K562 (cell line): ENCODE results near the gene PIWIL1. TPM values are rescaled to one million over a fixed set of nuclear protein-coding genes. Genes with fewer than 3 reads are reported as not detected.

ENCODE experiments used
- ATAC-seq: fragments of 200-7000 bp; cut with Tn5 transposase; 3 replicates; pipeline ENCODE4 v1.9.1; 2020; ENCODE audit warnings: moderate library complexity
- BruUV-seq: library from RNA; stranded (reverse); fragments of 400-500 nt; replicated peaks from 2 replicates; lab custom pipeline; 2021; lab: Mats Ljungman, UMichigan
- CTCF ChIA-PET: fragments of 300-600 bp; formaldehyde crosslinking; extraction: SDS; loops from one replicate; lab custom pipeline; 2021; ENCODE audit warnings: low intra/inter-chr PET ratio; lab: Yijun Ruan, JAX
- POLR2A ChIA-PET: fragments of 300-600, 350-650 bp; sonication (Branson Sonifier 250); formaldehyde crosslinking; extraction: SDS; loops from one replicate; lab custom pipeline; 2021; ENCODE audit warnings: antibody characterized with exemption, inconsistent platforms; lab: Yijun Ruan, JAX
- DNase-seq, 4 experiments: peaks; one replicate each; pipeline versions ENCODE4 v3.0.0 to v3.0.0-alpha.2; 2011 to 2018; ENCODE audit warnings: low spot score in 3 of 4, mixed read lengths in 3 of 4; ENCODE audit errors: extremely low read depth in 1 of 4
- FAIRE-seq: peaks from 2 replicates; lab custom pipeline; 2011; peaks lifted over from hg19 to GRCh38; lab: Jason Lieb, UNC
- H2AFZ ChIP-seq: 2 replicates; pipeline ENCODE4 v1.6.0; 2011; ENCODE audit warnings: low read depth, low read length, control low read depth, inconsistent platforms
- H3K27ac ChIP-seq: fragments of 200-600 bp; 3 replicates; pipeline ENCODE4 v1.8.0; 2011; ENCODE audit warnings: low read depth, mild to moderate bottlenecking, control low read depth, inconsistent platforms, low read length, moderate library complexity, mixed read lengths; ENCODE audit errors: extremely low read depth
- H3K27me3 ChIP-seq, 2 experiments: fragments of 300-600 bp in 1 of 2; 2 replicates in 1 of 2; 3 replicates in 1 of 2; pipeline versions ENCODE4 v1.6.0 to v1.8.0; 2011; ENCODE audit warnings: inconsistent platforms in 2 of 2, low read length in 2 of 2, mild to moderate bottlenecking in 1 of 2, mixed read lengths in 1 of 2, moderate library complexity in 1 of 2; ENCODE audit not compliant: control insufficient read depth in 2 of 2, insufficient read depth in 2 of 2
- H3K36me3 ChIP-seq: fragments of 300-600 bp; 3 replicates; pipeline ENCODE4 v1.8.0; 2011; ENCODE audit warnings: mild to moderate bottlenecking, low read length, inconsistent platforms; ENCODE audit not compliant: control insufficient read depth, insufficient read depth
- H3K4me1 ChIP-seq, 2 experiments: fragments of 200-600 bp in 1 of 2; replicated peaks in 1 of 2; 2 replicates in 1 of 2; 3 replicates in 1 of 2; pipeline versions ENCODE4 v1.5.1 to v1.8.0; 2011; ENCODE audit warnings: inconsistent platforms in 2 of 2, low read length in 2 of 2, mild to moderate bottlenecking in 1 of 2, mixed read lengths in 1 of 2, moderate library complexity in 1 of 2; ENCODE audit not compliant: control insufficient read depth in 2 of 2, insufficient read depth in 2 of 2
- H3K4me2 ChIP-seq: 2 replicates; pipeline ENCODE4 v1.6.1; 2011; ENCODE audit warnings: low read length, control low read depth, inconsistent platforms, mixed read lengths; ENCODE audit not compliant: insufficient read depth
- H3K4me3 ChIP-seq: fragments of 200-600 bp; sonication (generic), shearing (Covaris generic); 2 replicates; pipeline ENCODE4 v1.5.1; 2016; ENCODE audit warnings: control low read depth, inconsistent platforms
- H3K79me2 ChIP-seq: fragments of 200-600 bp; 3 replicates; pipeline ENCODE4 v1.8.0; 2011; ENCODE audit warnings: low read length, inconsistent platforms; ENCODE audit not compliant: control insufficient read depth, insufficient read depth
- H3K9ac ChIP-seq, 2 experiments: 2 replicates each; pipeline versions ENCODE4 v1.6.0 to v1.6.1; 2011; ENCODE audit warnings: low read depth in 2 of 2, low read length in 2 of 2, control low read depth in 1 of 2, inconsistent platforms in 1 of 2, mild to moderate bottlenecking in 1 of 2, mixed read lengths in 1 of 2; ENCODE audit not compliant: insufficient read depth in 1 of 2
- H3K9me1 ChIP-seq: one replicate; pipeline ENCODE4 v1.6.0; 2011; ENCODE audit warnings: inconsistent platforms, mild to moderate bottlenecking, low read length, moderate library complexity; ENCODE audit not compliant: control insufficient read depth, insufficient read depth
- H3K9me3 ChIP-seq: replicated peaks from 2 replicates; pipeline ENCODE4 v1.5.1; 2011; ENCODE audit warnings: low read depth, low read length, inconsistent platforms; ENCODE audit not compliant: control insufficient read depth, insufficient read depth
- H4K20me1 ChIP-seq: replicated peaks from 2 replicates; pipeline ENCODE4 v1.6.1; 2011; ENCODE audit warnings: low read length, inconsistent platforms, mixed read lengths; ENCODE audit not compliant: control insufficient read depth, insufficient read depth
- DIDO1 ChIP-seq: fragments of 450-650 bp; IDR thresholded peaks from 2 replicates; pipeline ENCODE4 v1.6.1; 2016; ENCODE audit warnings: low read depth, missing biosample characterization, missing genetic modification characterization
- DMBX1 ChIP-seq: fragments of 250-450 bp; sonication (Bioruptor Pico); IDR thresholded peaks from 2 replicates; pipeline ENCODE4 v1.8.0; 2022; ENCODE audit warnings: inconsistent platforms, mild to moderate bottlenecking, moderate library complexity, borderline replicate concordance
- EP300 ChIP-seq: IDR thresholded peaks from 2 replicates; pipeline ENCODE4 v1.6.1; 2012; ENCODE audit warnings: low read length, improper control_type of control experiment
- GATA2 ChIP-seq: sonication (generic); formaldehyde crosslinking; IDR thresholded peaks from 2 replicates; pipeline ENCODE4 v1.4.0; 2020; ENCODE audit warnings: mild to moderate bottlenecking, missing genetic modification reagents
- HNRNPUL1 ChIP-seq: fragments of 200-400 bp; formaldehyde crosslinking; IDR thresholded peaks from 2 replicates; pipeline ENCODE4 v1.6.1; 2017; ENCODE audit warnings: low read length
- NCOA6 ChIP-seq: fragments of 450-650 bp; IDR thresholded peaks from 2 replicates; pipeline ENCODE4 v1.6.1; 2017; ENCODE audit warnings: mild to moderate bottlenecking
- PCBP1 ChIP-seq: fragments of 200-400 bp; formaldehyde crosslinking; IDR thresholded peaks from 2 replicates; pipeline ENCODE4 v1.6.1; 2018; ENCODE audit warnings: mild to moderate bottlenecking, low read depth, low read length; ENCODE audit not compliant: poor library complexity, severe bottlenecking
- RBM22 ChIP-seq: fragments of 200-400 bp; formaldehyde crosslinking; IDR thresholded peaks from 2 replicates; pipeline ENCODE4 v1.6.1; 2018; ENCODE audit warnings: low read length, low read depth; ENCODE audit not compliant: poor library complexity, severe bottlenecking
- SLC30A9 ChIP-seq: fragments of 250-450 bp; sonication (Bioruptor Pico); IDR thresholded peaks from 2 replicates; pipeline ENCODE4 v1.8.0; 2022; ENCODE audit warnings: mild to moderate bottlenecking, moderate library complexity
- SMC3 ChIP-seq: conservative IDR thresholded peaks from 2 replicates; pipeline ENCODE4 v1.6.1; 2011; ENCODE audit warnings: low read depth, low read length, improper control_type of control experiment; ENCODE audit not compliant: insufficient read depth
- SREBF1 ChIP-seq: fragments of 150-350 bp; IDR thresholded peaks from 2 replicates; pipeline ENCODE4 v1.6.1; 2014; ENCODE audit warnings: antibody characterized with exemption, low read depth, low read length, borderline replicate concordance
- ZNF354B ChIP-seq: fragments of 250-450 bp; sonication (Bioruptor Pico); IDR thresholded peaks from 2 replicates; pipeline ENCODE4 v1.4.0; 2020
- ZNF551 ChIP-seq: fragments of 250-450 bp; sonication (Bioruptor Pico); IDR thresholded peaks from 2 replicates; pipeline ENCODE4 v1.5.0; 2021; ENCODE audit warnings: mild to moderate bottlenecking, moderate library complexity
- WGBS: fragments of 100-300 bp; shearing (Covaris generic); methylation state at CpG from one replicate; pipeline ENCODE4 v1.1.6; 2016; ENCODE audit warnings: low coverage, mixed read lengths; ENCODE audit not compliant: insufficient coverage; ENCODE audit errors: missing lambda C conversion rate; 5-methylcytosine and 5-hydroxymethylcytosine counted together
- in situ Hi-C: fragments of 300-500 bp; cut with MboI; formaldehyde crosslinking; loops from 4 replicates; pipeline ENCODE4 v1.15.0; 2018; ENCODE audit warnings: inconsistent platforms, mixed read lengths
- intact Hi-C: fragments of 100-400 bp; cut with micrococcal nuclease; formaldehyde crosslinking; loops from 2 replicates; pipeline ENCODE4 v1.14.2; 2022
- polyA plus RNA-seq, 8 experiments: library from polyadenylated mRNA; depleted of rRNA in 4 of 8; stranded (reverse) in 5 of 8; unstranded in 3 of 8; fragments of >200 nt; fragmentation: Nextera tagmentation in 2 of 8; fragmentation: Illumina TruSeq in 1 of 8; extraction: Ambion mirVana in 2 of 8; extraction: Trizol in 1 of 8; gene quantifications; 2 replicates each; pipeline versions ENCODE4 v1.2.1 to v1.2.3, GENCODE V29; 2011 to 2014; ENCODE audit warnings: inconsistent platforms in 1 of 8, missing spikeins in 1 of 8
- total RNA-seq, 7 experiments: library from RNA; depleted of rRNA in 6 of 7; stranded (reverse); fragments of >200 nt in 6 of 7; fragmentation: Illumina TruSeq in 2 of 7; extraction: Trizol in 2 of 7; gene quantifications; 2 replicates each; pipeline versions ENCODE4 v1.2.1 to v1.2.3, GENCODE V29; 2011 to 2021; ENCODE audit warnings: low replicate concordance in 1 of 7
- TF ChIP-seq, protein P1 (sequence below): fragments of 450-650 bp; formaldehyde crosslinking; IDR thresholded peaks from 2 replicates; pipeline ENCODE4 v1.4.0; 2022; ENCODE audit warnings: mild to moderate bottlenecking, moderate library complexity
- TF ChIP-seq, protein P2 (sequence below), 2 experiments: fragments of 450-650 bp in 1 of 2; IDR thresholded peaks; 2 replicates each; pipeline ENCODE4 v1.6.1; 2011 to 2017; ENCODE audit warnings: low read depth in 2 of 2, antibody characterized with exemption in 1 of 2, borderline replicate concordance in 1 of 2, low read length in 1 of 2, mild to moderate bottlenecking in 1 of 2, mixed read lengths in 1 of 2; ENCODE audit not compliant: control insufficient read depth in 1 of 2
- TF ChIP-seq, protein P3 (sequence below): sonication (generic); formaldehyde crosslinking; IDR thresholded peaks from 2 replicates; pipeline ENCODE4 v1.8.1; 2023; ENCODE audit warnings: mild to moderate bottlenecking, missing genetic modification reagents, moderate library complexity

The PIWIL1 gene
- total and polyA plus RNA-seq, 9 of the 15 experiments (the other 6 are each of a cell fraction or from before 2014, with no cell fraction given), result not detected

DNA sequence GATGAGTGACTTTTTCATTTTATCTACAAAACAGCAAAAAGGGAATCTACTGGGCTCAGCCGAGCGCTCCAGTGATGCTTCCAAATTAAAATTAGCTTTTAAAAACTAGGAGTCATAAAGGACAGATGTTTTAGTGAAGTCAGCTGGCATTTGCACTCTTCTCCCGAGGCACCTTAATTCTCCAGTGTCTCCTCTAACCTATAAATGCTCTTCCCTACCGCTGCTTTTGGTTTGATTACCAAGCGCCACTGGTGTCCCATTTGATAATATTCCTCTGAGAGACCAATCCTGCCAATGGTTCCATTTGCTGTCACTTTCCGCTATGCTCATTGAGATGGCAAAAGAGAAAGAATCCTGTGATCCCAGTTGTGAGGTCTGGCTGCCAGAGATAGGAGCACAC lies 29.3 kb upstream of the PIWIL1 start (continued):
- TF ChIP-seq, protein P1, sequence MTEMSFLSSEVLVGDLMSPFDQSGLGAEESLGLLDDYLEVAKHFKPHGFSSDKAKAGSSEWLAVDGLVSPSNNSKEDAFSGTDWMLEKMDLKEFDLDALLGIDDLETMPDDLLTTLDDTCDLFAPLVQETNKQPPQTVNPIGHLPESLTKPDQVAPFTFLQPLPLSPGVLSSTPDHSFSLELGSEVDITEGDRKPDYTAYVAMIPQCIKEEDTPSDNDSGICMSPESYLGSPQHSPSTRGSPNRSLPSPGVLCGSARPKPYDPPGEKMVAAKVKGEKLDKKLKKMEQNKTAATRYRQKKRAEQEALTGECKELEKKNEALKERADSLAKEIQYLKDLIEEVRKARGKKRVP (CRISPR knock-in tag), result no peak
- no peak for TF ChIP-seq ZNF354B (CRISPR knock-in tag)
- TF ChIP-seq, protein P2, sequence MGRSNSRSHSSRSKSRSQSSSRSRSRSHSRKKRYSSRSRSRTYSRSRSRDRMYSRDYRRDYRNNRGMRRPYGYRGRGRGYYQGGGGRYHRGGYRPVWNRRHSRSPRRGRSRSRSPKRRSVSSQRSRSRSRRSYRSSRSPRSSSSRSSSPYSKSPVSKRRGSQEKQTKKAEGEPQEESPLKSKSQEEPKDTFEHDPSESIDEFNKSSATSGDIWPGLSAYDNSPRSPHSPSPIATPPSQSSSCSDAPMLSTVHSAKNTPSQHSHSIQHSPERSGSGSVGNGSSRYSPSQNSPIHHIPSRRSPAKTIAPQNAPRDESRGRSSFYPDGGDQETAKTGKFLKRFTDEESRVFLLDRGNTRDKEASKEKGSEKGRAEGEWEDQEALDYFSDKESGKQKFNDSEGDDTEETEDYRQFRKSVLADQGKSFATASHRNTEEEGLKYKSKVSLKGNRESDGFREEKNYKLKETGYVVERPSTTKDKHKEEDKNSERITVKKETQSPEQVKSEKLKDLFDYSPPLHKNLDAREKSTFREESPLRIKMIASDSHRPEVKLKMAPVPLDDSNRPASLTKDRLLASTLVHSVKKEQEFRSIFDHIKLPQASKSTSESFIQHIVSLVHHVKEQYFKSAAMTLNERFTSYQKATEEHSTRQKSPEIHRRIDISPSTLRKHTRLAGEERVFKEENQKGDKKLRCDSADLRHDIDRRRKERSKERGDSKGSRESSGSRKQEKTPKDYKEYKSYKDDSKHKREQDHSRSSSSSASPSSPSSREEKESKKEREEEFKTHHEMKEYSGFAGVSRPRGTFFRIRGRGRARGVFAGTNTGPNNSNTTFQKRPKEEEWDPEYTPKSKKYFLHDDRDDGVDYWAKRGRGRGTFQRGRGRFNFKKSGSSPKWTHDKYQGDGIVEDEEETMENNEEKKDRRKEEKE (IDR thresholded peaks at IDR 0.05; ENCODE audit: borderline replicate concordance in 1 of 2, control insufficient read depth in 1 of 2, low read depth in 2 of 2, low read length in 1 of 2), result no peak
- no peak for TF ChIP-seq EP300

DNA sequence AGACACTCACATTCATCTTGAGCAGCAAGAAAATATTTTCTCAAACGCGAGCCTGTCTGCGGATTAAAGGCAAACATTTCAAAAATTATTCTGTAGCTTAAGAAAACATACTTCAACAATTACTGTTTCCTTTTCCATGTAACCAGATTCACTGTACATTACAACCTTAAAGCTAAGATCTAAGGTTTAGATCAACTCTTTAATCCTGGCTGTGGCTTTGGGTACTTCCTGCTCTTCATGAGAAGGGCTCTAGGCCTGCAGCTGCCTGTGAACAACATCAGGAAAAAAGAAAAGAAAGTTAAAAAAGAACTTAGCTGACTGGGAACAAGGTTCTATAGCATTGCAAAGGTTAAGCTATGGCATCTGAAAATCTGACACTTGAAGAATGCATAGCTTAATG lies 21.4 kb upstream of the PIWIL1 start:
- 0% methylated on average over 3 of the region's 3 CpGs for WGBS
- ATAC-seq, result no peak
- in situ Hi-C loops, result no loop called here
- intact Hi-C loops, result no loop called here
- H3K27me3 ChIP-seq, result peaks cover 3 to 4% of the 10 kb centered on the region in 2 experiments; a peak in 2 of 5 replicates
- FAIRE-seq, result no peak
- no peak overlapping the region for H3K4me2 ChIP-seq
- POLR2A ChIA-PET, result no interaction called here
- H3K9me1 ChIP-seq, result no peaks in the 10 kb centered on the region
- CTCF ChIA-PET, result no interaction called here
- H3K79me2 ChIP-seq, result no peaks in the 10 kb centered on the region
- no TSS peak for BruUV-seq
- H3K9ac ChIP-seq, result no peak overlapping the region
- no peaks in the 10 kb centered on the region for H3K36me3 ChIP-seq
- H2AFZ ChIP-seq, result no peak overlapping the region
- no peaks in the 10 kb centered on the region for H3K4me1 ChIP-seq
- no peak for DNase-seq
- H3K27ac ChIP-seq, result no peak overlapping the region
- no peaks in the 10 kb centered on the region for H3K9me3 ChIP-seq
- no peaks in the 10 kb centered on the region for H4K20me1 ChIP-seq
- H3K4me3 ChIP-seq, result no peak overlapping the region
- TF ChIP-seq NCOA6, result no peak
- TF ChIP-seq SMC3, result no peak
- no peak for TF ChIP-seq PCBP1
- no peak for TF ChIP-seq ZNF551 (CRISPR knock-in tag)
- TF ChIP-seq DMBX1 (CRISPR knock-in tag), result no peak
- TF ChIP-seq SREBF1, result no peak
- TF ChIP-seq SLC30A9, result no peak
- TF ChIP-seq GATA2, result no peak
- TF ChIP-seq RBM22, result no peak
- TF ChIP-seq HNRNPUL1, result no peak
- TF ChIP-seq, protein P3, sequence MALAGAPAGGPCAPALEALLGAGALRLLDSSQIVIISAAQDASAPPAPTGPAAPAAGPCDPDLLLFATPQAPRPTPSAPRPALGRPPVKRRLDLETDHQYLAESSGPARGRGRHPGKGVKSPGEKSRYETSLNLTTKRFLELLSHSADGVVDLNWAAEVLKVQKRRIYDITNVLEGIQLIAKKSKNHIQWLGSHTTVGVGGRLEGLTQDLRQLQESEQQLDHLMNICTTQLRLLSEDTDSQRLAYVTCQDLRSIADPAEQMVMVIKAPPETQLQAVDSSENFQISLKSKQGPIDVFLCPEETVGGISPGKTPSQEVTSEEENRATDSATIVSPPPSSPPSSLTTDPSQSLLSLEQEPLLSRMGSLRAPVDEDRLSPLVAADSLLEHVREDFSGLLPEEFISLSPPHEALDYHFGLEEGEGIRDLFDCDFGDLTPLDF, result no peak
- TF ChIP-seq DIDO1 (tag), result no peak
